HEK293 (cell line): ENCODE data around the gene IMPDH1.

Experiments used
- BCL11B ChIP-seq: fragments of 450-650 bp; formaldehyde crosslinking; IDR thresholded peaks from 2 replicates; pipeline ENCODE4 v1.5.1; 2016; ENCODE audit warnings: low read depth, missing biosample characterization, missing genetic modification characterization
- GLI4 ChIP-seq: fragments of 450-650 bp; formaldehyde crosslinking; IDR thresholded peaks from 2 replicates; pipeline ENCODE4 v1.5.1; 2016; ENCODE audit warnings: missing biosample characterization, missing genetic modification characterization
- HOXD13 ChIP-seq: sonication (generic); formaldehyde crosslinking; IDR thresholded peaks from 2 replicates; pipeline ENCODE4 v1.8.0; 2022; ENCODE audit warnings: missing genetic modification reagents, borderline replicate concordance
- KLF16 ChIP-seq: fragments of 450-650 bp; formaldehyde crosslinking; IDR thresholded peaks from 2 replicates; pipeline ENCODE4 v1.5.1; 2017; ENCODE audit warnings: missing biosample characterization, missing genetic modification characterization
- SALL2 ChIP-seq: fragments of 450-650 bp; formaldehyde crosslinking; IDR thresholded peaks from 2 replicates; pipeline ENCODE4 v1.5.0; 2017; ENCODE audit warnings: missing biosample characterization, mild to moderate bottlenecking, missing genetic modification characterization, borderline replicate concordance
- SCRT2 ChIP-seq: fragments of 450-650 bp; formaldehyde crosslinking; IDR thresholded peaks from 2 replicates; pipeline ENCODE4 v1.5.1; 2016; ENCODE audit warnings: missing biosample characterization, missing genetic modification characterization
- TCF7L2 ChIP-seq: IDR thresholded peaks from 2 replicates; pipeline ENCODE4 v1.6.1; 2011; ENCODE audit warnings: low read depth, mild to moderate bottlenecking, inconsistent platforms, low read length, moderate library complexity, borderline replicate concordance
- ZBTB6 ChIP-seq: fragments of 450-650 bp; formaldehyde crosslinking; IDR thresholded peaks from 2 replicates; pipeline ENCODE4 v1.5.1; 2017; ENCODE audit warnings: missing biosample characterization, missing genetic modification characterization
- ZFHX2 ChIP-seq: fragments of 450-650 bp; formaldehyde crosslinking; conservative IDR thresholded peaks from 2 replicates; pipeline ENCODE4 v1.5.1; 2016; ENCODE audit warnings: missing biosample characterization, missing genetic modification characterization
- ZIC2 ChIP-seq: fragments of 450-650 bp; formaldehyde crosslinking; IDR thresholded peaks from 2 replicates; pipeline ENCODE4 v1.5.1; 2016; ENCODE audit warnings: missing biosample characterization, missing genetic modification characterization
- ZNF19 ChIP-seq: fragments of 450-650 bp; formaldehyde crosslinking; IDR thresholded peaks from 2 replicates; pipeline ENCODE4; 2016; ENCODE audit warnings: missing biosample characterization, missing genetic modification characterization, low read depth
- ZNF391 ChIP-seq: fragments of 450-650 bp; formaldehyde crosslinking; IDR thresholded peaks from 2 replicates; pipeline ENCODE4 v1.5.1; 2016; ENCODE audit warnings: low read depth, missing biosample characterization, missing genetic modification characterization, borderline replicate concordance
- ZNF404 ChIP-seq: fragments of 450-650 bp; formaldehyde crosslinking; IDR thresholded peaks from 2 replicates; pipeline ENCODE4 v1.5.1; 2017; ENCODE audit warnings: missing biosample characterization, missing genetic modification characterization
- ZNF426 ChIP-seq: fragments of 450-650 bp; formaldehyde crosslinking; IDR thresholded peaks from 2 replicates; pipeline ENCODE4 v1.5.1; 2017; ENCODE audit warnings: missing biosample characterization, missing genetic modification characterization, mild to moderate bottlenecking, inconsistent platforms, moderate library complexity
- ZNF670 ChIP-seq: fragments of 450-650 bp; formaldehyde crosslinking; IDR thresholded peaks from 2 replicates; pipeline ENCODE4 v1.5.1; 2016; ENCODE audit warnings: missing biosample characterization, missing genetic modification characterization, low read depth
- ZNF777 ChIP-seq: fragments of 450-650 bp; formaldehyde crosslinking; IDR thresholded peaks from 2 replicates; pipeline ENCODE4 v1.5.1; 2017; ENCODE audit warnings: missing biosample characterization, missing genetic modification characterization, borderline replicate concordance
- ZNF785 ChIP-seq: fragments of 450-650 bp; formaldehyde crosslinking; IDR thresholded peaks from 2 replicates; pipeline ENCODE4 v1.5.1; 2016; ENCODE audit warnings: missing biosample characterization, missing genetic modification characterization
- TF ChIP-seq, protein P1 (sequence below): fragments of 450-650 bp; formaldehyde crosslinking; IDR thresholded peaks from 2 replicates; pipeline ENCODE4 v1.5.1; 2016; ENCODE audit warnings: missing biosample characterization, missing genetic modification characterization
- TF ChIP-seq, protein P2 (sequence below): fragments of 450-650 bp; formaldehyde crosslinking; IDR thresholded peaks from 2 replicates; pipeline ENCODE4 v1.5.0; 2017; ENCODE audit warnings: missing biosample characterization, missing genetic modification characterization, borderline replicate concordance
- TF ChIP-seq, protein P3 (sequence below): fragments of 450-650 bp; formaldehyde crosslinking; conservative IDR thresholded peaks from 2 replicates; pipeline ENCODE4 v1.5.1; 2016; ENCODE audit warnings: low read depth, missing biosample characterization, missing genetic modification characterization
- TF ChIP-seq, protein P4 (sequence below): fragments of 450-650 bp; formaldehyde crosslinking; IDR thresholded peaks from 2 replicates; pipeline ENCODE4 v1.5.1; 2016; ENCODE audit warnings: missing biosample characterization, missing genetic modification characterization
- TF ChIP-seq, protein P5 (sequence below): fragments of 450-650 bp; formaldehyde crosslinking; optimal IDR thresholded peaks from 2 replicates; pipeline ENCODE3; 2016; ENCODE audit warnings: missing biosample characterization, mild to moderate bottlenecking, missing genetic modification characterization
- TF ChIP-seq, protein P6 (sequence below): fragments of 450-650 bp; formaldehyde crosslinking; IDR thresholded peaks from 2 replicates; pipeline ENCODE4 v1.5.1; 2016; ENCODE audit warnings: missing biosample characterization, missing genetic modification characterization

IMPDH1 gene

DNA sequence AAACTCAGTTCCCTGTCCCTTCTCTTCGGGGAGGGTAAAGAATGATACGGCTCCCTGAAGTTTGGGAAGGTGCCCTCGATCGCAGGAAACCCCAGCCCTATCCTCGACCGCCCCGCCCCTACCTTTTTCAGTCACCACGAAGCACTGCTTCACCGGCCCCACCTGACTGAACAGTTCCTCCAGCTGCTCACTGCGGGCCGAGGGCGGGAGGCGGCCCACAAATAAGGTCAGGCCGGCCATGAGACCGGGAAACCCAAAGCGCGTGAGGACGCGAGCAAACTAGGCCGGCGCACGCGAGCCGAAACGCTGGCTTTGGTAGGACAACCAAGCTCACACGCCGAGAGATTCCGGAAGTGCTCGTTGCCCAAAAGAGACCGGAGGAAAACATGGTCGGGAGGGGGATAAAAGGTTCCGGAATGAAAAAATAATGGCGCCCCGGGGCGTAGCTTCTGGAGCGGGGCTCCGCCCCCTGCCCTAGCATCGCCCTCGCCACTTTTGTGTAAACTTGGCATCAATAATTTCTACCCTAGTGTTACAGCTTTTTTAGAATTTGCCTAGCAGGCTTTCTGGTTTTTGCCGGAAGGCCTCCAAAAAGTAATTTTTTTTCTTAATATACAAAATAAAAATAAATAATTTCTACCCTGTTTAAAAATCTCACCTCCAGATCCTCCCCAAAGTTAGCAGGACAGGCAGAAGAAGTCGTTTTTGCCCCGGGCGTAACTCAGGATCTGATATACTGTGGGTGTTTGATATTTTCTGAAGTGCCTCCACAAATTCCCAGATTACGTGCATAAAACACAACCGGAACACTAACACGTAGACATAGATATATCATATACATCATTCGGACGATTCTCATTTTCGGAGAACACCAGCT is 66.0 kb downstream of the IMPDH1 start, which contains the start of gene RBM28 (continued):
- TF ChIP-seq, protein P1, sequence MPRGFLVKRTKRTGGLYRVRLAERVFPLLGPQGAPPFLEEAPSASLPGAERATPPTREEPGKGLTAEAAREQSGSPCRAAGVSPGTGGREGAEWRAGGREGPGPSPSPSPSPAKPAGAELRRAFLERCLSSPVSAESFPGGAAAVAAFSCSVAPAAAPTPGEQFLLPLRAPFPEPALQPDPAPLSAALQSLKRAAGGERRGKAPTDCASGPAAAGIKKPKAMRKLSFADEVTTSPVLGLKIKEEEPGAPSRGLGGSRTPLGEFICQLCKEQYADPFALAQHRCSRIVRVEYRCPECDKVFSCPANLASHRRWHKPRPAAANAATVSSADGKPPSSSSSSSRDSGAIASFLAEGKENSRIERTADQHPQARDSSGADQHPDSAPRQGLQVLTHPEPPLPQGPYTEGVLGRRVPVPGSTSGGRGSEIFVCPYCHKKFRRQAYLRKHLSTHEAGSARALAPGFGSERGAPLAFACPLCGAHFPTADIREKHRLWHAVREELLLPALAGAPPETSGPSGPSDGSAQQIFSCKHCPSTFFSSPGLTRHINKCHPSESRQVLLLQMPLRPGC (tag by site-specific recombination): peak; percentile 64; the same call in 1 of the 2 replicates
- TF ChIP-seq, protein P2, sequence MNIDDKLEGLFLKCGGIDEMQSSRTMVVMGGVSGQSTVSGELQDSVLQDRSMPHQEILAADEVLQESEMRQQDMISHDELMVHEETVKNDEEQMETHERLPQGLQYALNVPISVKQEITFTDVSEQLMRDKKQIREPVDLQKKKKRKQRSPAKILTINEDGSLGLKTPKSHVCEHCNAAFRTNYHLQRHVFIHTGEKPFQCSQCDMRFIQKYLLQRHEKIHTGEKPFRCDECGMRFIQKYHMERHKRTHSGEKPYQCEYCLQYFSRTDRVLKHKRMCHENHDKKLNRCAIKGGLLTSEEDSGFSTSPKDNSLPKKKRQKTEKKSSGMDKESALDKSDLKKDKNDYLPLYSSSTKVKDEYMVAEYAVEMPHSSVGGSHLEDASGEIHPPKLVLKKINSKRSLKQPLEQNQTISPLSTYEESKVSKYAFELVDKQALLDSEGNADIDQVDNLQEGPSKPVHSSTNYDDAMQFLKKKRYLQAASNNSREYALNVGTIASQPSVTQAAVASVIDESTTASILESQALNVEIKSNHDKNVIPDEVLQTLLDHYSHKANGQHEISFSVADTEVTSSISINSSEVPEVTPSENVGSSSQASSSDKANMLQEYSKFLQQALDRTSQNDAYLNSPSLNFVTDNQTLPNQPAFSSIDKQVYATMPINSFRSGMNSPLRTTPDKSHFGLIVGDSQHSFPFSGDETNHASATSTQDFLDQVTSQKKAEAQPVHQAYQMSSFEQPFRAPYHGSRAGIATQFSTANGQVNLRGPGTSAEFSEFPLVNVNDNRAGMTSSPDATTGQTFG: no peak
- TF ChIP-seq SCRT2 (tag by site-specific recombination): peak; percentile 42; the same call in 1 of the 2 replicates
- no peak for TF ChIP-seq ZNF19
- TF ChIP-seq TCF7L2: no peak
- TF ChIP-seq SALL2 (tag by site-specific recombination): no peak
- peak; percentile 95 for TF ChIP-seq ZNF391
- peak; percentile 99 for TF ChIP-seq KLF16 (tag by site-specific recombination)
- TF ChIP-seq ZBTB6 (tag by site-specific recombination): peak; percentile 84
- TF ChIP-seq, protein P3, sequence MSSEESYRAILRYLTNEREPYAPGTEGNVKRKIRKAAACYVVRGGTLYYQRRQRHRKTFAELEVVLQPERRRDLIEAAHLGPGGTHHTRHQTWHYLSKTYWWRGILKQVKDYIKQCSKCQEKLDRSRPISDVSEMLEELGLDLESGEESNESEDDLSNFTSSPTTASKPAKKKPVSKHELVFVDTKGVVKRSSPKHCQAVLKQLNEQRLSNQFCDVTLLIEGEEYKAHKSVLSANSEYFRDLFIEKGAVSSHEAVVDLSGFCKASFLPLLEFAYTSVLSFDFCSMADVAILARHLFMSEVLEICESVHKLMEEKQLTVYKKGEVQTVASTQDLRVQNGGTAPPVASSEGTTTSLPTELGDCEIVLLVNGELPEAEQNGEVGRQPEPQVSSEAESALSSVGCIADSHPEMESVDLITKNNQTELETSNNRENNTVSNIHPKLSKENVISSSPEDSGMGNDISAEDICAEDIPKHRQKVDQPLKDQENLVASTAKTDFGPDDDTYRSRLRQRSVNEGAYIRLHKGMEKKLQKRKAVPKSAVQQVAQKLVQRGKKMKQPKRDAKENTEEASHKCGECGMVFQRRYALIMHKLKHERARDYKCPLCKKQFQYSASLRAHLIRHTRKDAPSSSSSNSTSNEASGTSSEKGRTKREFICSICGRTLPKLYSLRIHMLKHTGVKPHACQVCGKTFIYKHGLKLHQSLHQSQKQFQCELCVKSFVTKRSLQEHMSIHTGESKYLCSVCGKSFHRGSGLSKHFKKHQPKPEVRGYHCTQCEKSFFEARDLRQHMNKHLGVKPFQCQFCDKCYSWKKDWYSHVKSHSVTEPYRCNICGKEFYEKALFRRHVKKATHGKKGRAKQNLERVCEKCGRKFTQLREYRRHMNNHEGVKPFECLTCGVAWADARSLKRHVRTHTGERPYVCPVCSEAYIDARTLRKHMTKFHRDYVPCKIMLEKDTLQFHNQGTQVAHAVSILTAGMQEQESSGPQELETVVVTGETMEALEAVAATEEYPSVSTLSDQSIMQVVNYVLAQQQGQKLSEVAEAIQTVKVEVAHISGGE (tag by site-specific recombination): peak; percentile 100
- no peak for TF ChIP-seq ZNF404 (tag by site-specific recombination)
- TF ChIP-seq, protein P4, sequence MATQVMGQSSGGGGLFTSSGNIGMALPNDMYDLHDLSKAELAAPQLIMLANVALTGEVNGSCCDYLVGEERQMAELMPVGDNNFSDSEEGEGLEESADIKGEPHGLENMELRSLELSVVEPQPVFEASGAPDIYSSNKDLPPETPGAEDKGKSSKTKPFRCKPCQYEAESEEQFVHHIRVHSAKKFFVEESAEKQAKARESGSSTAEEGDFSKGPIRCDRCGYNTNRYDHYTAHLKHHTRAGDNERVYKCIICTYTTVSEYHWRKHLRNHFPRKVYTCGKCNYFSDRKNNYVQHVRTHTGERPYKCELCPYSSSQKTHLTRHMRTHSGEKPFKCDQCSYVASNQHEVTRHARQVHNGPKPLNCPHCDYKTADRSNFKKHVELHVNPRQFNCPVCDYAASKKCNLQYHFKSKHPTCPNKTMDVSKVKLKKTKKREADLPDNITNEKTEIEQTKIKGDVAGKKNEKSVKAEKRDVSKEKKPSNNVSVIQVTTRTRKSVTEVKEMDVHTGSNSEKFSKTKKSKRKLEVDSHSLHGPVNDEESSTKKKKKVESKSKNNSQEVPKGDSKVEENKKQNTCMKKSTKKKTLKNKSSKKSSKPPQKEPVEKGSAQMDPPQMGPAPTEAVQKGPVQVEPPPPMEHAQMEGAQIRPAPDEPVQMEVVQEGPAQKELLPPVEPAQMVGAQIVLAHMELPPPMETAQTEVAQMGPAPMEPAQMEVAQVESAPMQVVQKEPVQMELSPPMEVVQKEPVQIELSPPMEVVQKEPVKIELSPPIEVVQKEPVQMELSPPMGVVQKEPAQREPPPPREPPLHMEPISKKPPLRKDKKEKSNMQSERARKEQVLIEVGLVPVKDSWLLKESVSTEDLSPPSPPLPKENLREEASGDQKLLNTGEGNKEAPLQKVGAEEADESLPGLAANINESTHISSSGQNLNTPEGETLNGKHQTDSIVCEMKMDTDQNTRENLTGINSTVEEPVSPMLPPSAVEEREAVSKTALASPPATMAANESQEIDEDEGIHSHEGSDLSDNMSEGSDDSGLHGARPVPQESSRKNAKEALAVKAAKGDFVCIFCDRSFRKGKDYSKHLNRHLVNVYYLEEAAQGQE (tag by site-specific recombination): no peak
- TF ChIP-seq ZNF426 (tag by site-specific recombination): no peak
- TF ChIP-seq ZIC2 (tag by site-specific recombination): peak; percentile 62
- TF ChIP-seq ZNF785 (tag by site-specific recombination): 0 out of 2 replicates have a peak, but pooled peaks have one; percentile 30
- TF ChIP-seq, protein P5, sequence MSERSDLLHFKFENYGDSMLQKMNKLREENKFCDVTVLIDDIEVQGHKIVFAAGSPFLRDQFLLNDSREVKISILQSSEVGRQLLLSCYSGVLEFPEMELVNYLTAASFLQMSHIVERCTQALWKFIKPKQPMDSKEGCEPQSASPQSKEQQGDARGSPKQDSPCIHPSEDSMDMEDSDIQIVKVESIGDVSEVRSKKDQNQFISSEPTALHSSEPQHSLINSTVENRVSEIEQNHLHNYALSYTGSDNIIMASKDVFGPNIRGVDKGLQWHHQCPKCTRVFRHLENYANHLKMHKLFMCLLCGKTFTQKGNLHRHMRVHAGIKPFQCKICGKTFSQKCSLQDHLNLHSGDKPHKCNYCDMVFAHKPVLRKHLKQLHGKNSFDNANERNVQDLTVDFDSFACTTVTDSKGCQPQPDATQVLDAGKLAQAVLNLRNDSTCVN (tag by site-specific recombination): peak; percentile 78
- TF ChIP-seq ZFHX2: peak; percentile 20; the same call in 1 of the 2 replicates
- TF ChIP-seq ZNF670 (tag by site-specific recombination): no peak
- TF ChIP-seq GLI4 (tag by site-specific recombination): peak; percentile 59
- TF ChIP-seq ZNF777 (tag by site-specific recombination): peak; percentile 46; the same call in 1 of the 2 replicates
- TF ChIP-seq BCL11B (tag by site-specific recombination): no peak
- TF ChIP-seq, protein P6, sequence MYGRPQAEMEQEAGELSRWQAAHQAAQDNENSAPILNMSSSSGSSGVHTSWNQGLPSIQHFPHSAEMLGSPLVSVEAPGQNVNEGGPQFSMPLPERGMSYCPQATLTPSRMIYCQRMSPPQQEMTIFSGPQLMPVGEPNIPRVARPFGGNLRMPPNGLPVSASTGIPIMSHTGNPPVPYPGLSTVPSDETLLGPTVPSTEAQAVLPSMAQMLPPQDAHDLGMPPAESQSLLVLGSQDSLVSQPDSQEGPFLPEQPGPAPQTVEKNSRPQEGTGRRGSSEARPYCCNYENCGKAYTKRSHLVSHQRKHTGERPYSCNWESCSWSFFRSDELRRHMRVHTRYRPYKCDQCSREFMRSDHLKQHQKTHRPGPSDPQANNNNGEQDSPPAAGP: peak; percentile 91
- no peak for TF ChIP-seq HOXD13 (CRISPR knock-in tag)
